Stomach smooth muscle (tissue), 2 donors: ENCODE measurements around the gene S100A14.

Experiments used
- H3K27ac ChIP-seq: one replicate; pipeline ENCODE4 v1.7.0; 2013; ENCODE audit warnings: mild to moderate bottlenecking, low read length, inconsistent platforms
- H3K27me3 ChIP-seq, 2 donors: one replicate each; pipeline ENCODE4 v1.7.0; 2013; ENCODE audit warnings: low read length in 2 of 2; ENCODE audit not compliant: insufficient read depth in 2 of 2, control insufficient read depth in 1 of 2
- H3K36me3 ChIP-seq, 2 donors: one replicate each; pipeline ENCODE4 v1.7.0; 2013; ENCODE audit warnings: low read length in 2 of 2; ENCODE audit not compliant: control insufficient read depth in 2 of 2, insufficient read depth in 2 of 2
- H3K4me1 ChIP-seq: one replicate; pipeline ENCODE4 v1.7.0; 2013; ENCODE audit warnings: low read length; ENCODE audit not compliant: control insufficient read depth, insufficient read depth
- H3K4me3 ChIP-seq, 2 donors: one replicate each; pipeline ENCODE4 v1.7.0; 2013; ENCODE audit warnings: low read length in 2 of 2
- H3K9ac ChIP-seq, 2 donors: one replicate each; pipeline ENCODE4 v1.7.0; 2013; ENCODE audit warnings: low read length in 2 of 2, mild to moderate bottlenecking in 1 of 2
- H3K9me3 ChIP-seq, 2 donors: one replicate each; pipeline ENCODE4 v1.7.0; 2013; ENCODE audit warnings: low read length in 2 of 2; ENCODE audit not compliant: control insufficient read depth in 2 of 2
- donor health status: healthy.
- donor health status: Pancreatic carcinoma.

S100A14 gene

GRCh38 chr1:153616144-153616916 is at the start of gene S100A14:
Gene S100A14, minus strand, starts transcription at chr1:153616325. Its CDS starts 467 bp downstream, at chr1:153615858.
- H3K27ac ChIP-seq = no peak within 1 kb of the TSS
- H3K4me1 ChIP-seq = peaks cover 37% of the 10 kb centered on the region
- no peaks in the 10 kb centered on the region for H3K27me3 ChIP-seq
- no peak within 1 kb of the TSS for H3K4me3 ChIP-seq
- no peak within 1 kb of the TSS for H3K9ac ChIP-seq
- peaks cover 0 to 7% of the 10 kb centered on the region in 2 donors for H3K36me3 ChIP-seq
- H3K9me3 ChIP-seq = no peaks in the 10 kb centered on the region

DNA sequence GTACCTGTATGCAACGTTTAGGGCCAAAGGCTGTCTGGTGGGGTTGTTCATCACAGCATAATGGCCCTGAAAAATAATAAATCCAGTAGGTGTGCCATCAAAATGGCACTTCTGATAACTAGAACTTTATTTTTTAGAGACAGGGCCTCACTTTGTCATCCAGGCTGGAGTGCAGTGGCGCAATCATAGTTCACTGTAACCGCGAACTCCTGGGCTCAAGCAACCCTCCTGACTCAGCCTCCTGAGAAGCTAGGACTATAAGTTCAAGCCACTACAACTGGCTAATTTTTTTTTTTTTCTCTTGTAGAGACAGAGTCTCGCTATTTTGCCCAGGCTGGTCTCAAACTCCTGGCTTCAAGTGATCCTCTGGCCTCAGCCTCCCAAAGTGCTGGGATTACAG is 47.1 kb upstream of the S100A14 start:
- Histone ChIP-seq H3K4me3 (no peak overlapping the region), H3K4me1 (peaks cover 11% of the 10 kb centered on the region), H3K36me3 (peaks cover 63% of the 10 kb centered on the region in 2 donors), H3K9ac (no peak overlapping the region), H3K9me3 (no peaks in the 10 kb centered on the region), H3K27me3 (no peaks in the 10 kb centered on the region), H3K27ac (no peak overlapping the region)

GRCh38 chr1:153662269-153662668 is 46.1 kb upstream of the S100A14 start:
- Histone ChIP-seq H3K9ac (no peak overlapping the region), H3K9me3 (no peaks in the 10 kb centered on the region), H3K36me3 (peaks cover 54 to 55% of the 10 kb centered on the region in 2 donors), H3K27ac (no peak overlapping the region), H3K27me3 (no peaks in the 10 kb centered on the region), H3K4me1 (peaks cover 11% of the 10 kb centered on the region), H3K4me3 (no peak overlapping the region)

GRCh38 chr1:153661111-153661708 is 45.1 kb upstream of the S100A14 start:
- peaks cover 44 to 45% of the 10 kb centered on the region in 2 donors for H3K36me3 ChIP-seq
- H3K9ac ChIP-seq = no peak overlapping the region
- H3K9me3 ChIP-seq = no peaks in the 10 kb centered on the region
- H3K4me3 ChIP-seq = no peak overlapping the region
- peaks cover 11% of the 10 kb centered on the region for H3K4me1 ChIP-seq
- H3K27ac ChIP-seq = no peak overlapping the region
- H3K27me3 ChIP-seq = no peaks in the 10 kb centered on the region

DNA sequence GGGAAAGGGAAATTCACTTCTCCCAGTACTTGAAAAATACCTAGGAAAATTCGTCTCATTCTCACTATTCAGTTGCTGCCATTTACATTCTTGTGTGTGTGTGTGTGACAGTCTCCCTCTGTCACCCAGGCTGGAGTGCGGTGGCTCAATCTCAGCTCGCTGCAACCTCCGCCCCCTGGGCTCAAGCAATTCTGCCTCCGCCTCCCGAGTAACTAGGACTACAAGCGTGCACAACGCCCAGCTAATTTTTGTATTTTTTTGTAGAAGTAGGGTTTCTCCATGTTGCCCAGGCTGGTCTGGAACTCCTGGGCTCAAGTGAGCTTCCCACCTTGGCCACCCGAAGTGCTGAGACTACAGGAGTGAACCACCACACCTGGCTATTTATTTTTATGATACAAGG is 43.5 kb upstream of the S100A14 start:
- Histone ChIP-seq H3K4me3 (peak overlapping the region; percentile 89 to 96), H3K27me3 (no peaks in the 10 kb centered on the region), H3K36me3 (peaks cover 30 to 32% of the 10 kb centered on the region in 2 donors), H3K4me1 (peaks cover 11% of the 10 kb centered on the region), H3K27ac (peak overlapping the region; percentile 80), H3K9me3 (no peaks in the 10 kb centered on the region), H3K9ac (peak overlapping the region in 1 of 2 donors; percentile 94)

DNA sequence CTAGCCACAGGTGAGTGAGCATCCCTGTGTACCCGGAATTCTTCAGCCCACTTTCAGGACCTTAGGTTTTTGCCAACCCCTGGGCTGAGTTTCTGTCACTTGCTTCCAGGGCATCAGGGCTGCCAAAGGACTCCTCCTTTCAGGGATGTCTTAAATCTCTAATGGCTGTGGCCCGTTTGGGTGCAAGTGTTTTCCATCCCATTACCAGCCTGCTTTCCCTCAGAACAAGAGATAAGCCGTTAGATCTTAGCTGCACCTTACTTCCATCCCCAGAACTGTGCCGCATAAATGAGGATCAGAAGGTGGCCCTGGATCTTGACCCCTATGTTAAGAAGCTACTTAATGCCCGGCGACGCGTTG is 43.0 kb upstream of the S100A14 start:
- peaks cover 11% of the 10 kb centered on the region for H3K4me1 ChIP-seq
- peak overlapping the region; percentile 80 for H3K27ac ChIP-seq
- peak overlapping the region; percentile 89 to 96 for H3K4me3 ChIP-seq
- peak overlapping the region; percentile 93 to 94 for H3K9ac ChIP-seq
- no peaks in the 10 kb centered on the region for H3K9me3 ChIP-seq
- H3K27me3 ChIP-seq = no peaks in the 10 kb centered on the region
- peaks cover 26 to 28% of the 10 kb centered on the region in 2 donors for H3K36me3 ChIP-seq

- Histone ChIP-seq H3K27ac (peak within 1 kb of the TSS; percentile 80), H3K9me3 (no peaks in the 10 kb centered on the region), H3K9ac (peak within 1 kb of the TSS; percentile 93 to 94)
Measured at GRCh38 chr1:153658400-153659174, 42.5 kb upstream of the S100A14 start, which contains the start of gene SNAPIN. Gene SNAPIN, plus strand, starts transcription at chr1:153658703. Its CDS starts 41 bp downstream, at chr1:153658744.

GRCh38 chr1:153655333-153655732 is 39.2 kb upstream of the S100A14 start:
- Histone ChIP-seq H3K9ac (no peak overlapping the region), H3K9me3 (no peaks in the 10 kb centered on the region), H3K27me3 (no peaks in the 10 kb centered on the region), H3K27ac (no peak overlapping the region), H3K4me1 (peaks cover 13% of the 10 kb centered on the region), H3K36me3 (no peaks in the 10 kb centered on the region), H3K4me3 (no peak overlapping the region)

More at GRCh38 chr1:153658400-153659174, 42.5 kb upstream of the S100A14 start, which contains the start of gene SNAPIN:
- Histone ChIP-seq H3K27me3 (no peaks in the 10 kb centered on the region), H3K4me3 (peak within 1 kb of the TSS; percentile 89 to 96), H3K36me3 (peaks cover 22 to 25% of the 10 kb centered on the region in 2 donors), H3K4me1 (peaks cover 11% of the 10 kb centered on the region)

- H3K27ac ChIP-seq = no peak overlapping the region
Measured at GRCh38 chr1:153652805-153653500, 36.8 kb upstream of the S100A14 start.

DNA sequence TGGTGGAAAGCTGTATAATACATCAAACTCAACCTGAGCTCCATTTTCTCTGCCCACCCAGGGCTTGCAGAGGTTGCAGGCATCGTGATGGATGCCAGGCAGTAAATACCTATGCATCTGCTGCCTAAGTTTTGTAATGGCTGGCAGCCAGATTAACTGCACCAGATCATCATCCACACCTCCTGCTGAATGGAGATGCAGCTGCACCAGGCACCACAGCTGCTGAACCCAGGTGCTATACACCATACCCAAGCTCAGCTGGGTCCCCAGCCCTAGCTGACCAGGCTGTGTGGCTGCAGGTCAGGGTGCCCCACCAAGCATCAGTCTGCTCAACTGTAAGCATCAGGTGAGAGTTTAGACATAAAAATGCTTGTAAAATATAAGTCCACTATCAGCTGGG is 35.6 kb upstream of the S100A14 start:
- H3K9ac ChIP-seq = no peak overlapping the region
- H3K4me1 ChIP-seq = peaks cover 11% of the 10 kb centered on the region
- no peaks in the 10 kb centered on the region for H3K27me3 ChIP-seq
- H3K27ac ChIP-seq = no peak overlapping the region
- no peaks in the 10 kb centered on the region for H3K36me3 ChIP-seq
- H3K4me3 ChIP-seq = no peak overlapping the region
- no peaks in the 10 kb centered on the region for H3K9me3 ChIP-seq

More at GRCh38 chr1:153652805-153653500, 36.8 kb upstream of the S100A14 start:
- Histone ChIP-seq H3K36me3 (no peaks in the 10 kb centered on the region), H3K9ac (no peak overlapping the region), H3K27me3 (no peaks in the 10 kb centered on the region), H3K4me1 (peaks cover 7% of the 10 kb centered on the region), H3K4me3 (no peak overlapping the region), H3K9me3 (no peaks in the 10 kb centered on the region)
